SH-SY5Y (cell line): ENCODE measurements around the gene ATP1B1.

Source experiments
- GATA2 ChIP-seq: IDR thresholded peaks from 2 replicates; pipeline ENCODE4 v1.6.1; 2011; ENCODE audit warnings: mild to moderate bottlenecking, low read depth, low read length
- GATA3 ChIP-seq: IDR thresholded peaks from 2 replicates; pipeline ENCODE4 v1.6.1; 2011; ENCODE audit warnings: low read depth, mild to moderate bottlenecking, low read length, moderate library complexity

The ATP1B1 gene

GRCh38 chr1:169133801-169134502 is 27.5 kb downstream of the ATP1B1 start:
- TF ChIP-seq GATA3 (no peak), GATA2 (no peak)

GRCh38 chr1:169137357-169137756 is 30.9 kb downstream of the ATP1B1 start:
- TF ChIP-seq GATA3: no peak
- TF ChIP-seq GATA2: no peak

DNA sequence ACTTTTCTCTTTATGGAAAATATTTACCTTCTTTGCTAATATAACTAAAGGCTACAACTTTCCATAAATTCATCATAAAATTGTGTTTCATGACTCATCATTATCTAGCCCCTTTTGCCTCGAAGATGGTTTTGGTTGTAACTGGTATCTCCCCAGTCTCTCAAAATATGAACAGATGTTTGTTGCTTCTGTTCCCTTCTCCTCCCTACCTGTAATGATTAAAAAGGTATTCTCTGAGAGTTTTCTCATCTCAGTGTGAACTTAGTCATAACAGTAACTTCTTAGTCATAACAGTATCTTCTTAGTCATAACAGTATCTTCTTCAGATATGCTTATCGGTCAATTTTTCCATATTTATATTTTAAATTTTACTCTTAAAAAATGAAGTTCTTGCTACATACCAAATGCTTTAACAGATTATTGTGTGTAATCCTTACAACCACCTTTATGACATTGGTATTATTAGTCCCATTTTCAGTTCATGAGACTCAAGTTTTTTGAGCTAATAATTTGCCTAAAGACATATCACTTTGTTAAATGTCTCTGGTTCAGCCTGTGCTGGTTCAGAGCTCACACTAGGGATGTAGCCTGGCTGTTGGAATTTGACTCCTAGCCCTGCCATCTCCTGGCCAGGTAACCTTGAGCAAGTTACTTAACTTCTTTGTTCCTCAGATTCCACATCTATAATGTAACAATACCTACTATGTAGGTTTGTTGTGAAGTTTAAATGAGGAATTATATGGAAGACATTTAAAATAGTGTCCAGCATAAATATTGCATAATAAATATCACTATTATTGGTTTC is 32.6 kb downstream of the ATP1B1 start:
- no peak for TF ChIP-seq GATA2
- no peak for TF ChIP-seq GATA3

GRCh38 chr1:169141356-169141755 is 34.9 kb downstream of the ATP1B1 start:
- TF ChIP-seq GATA3 (no peak), GATA2 (no peak)

- no peak for TF ChIP-seq GATA2
- no peak for TF ChIP-seq GATA3
Observed at GRCh38 chr1:169142129-169142528, 35.6 kb downstream of the ATP1B1 start.

DNA sequence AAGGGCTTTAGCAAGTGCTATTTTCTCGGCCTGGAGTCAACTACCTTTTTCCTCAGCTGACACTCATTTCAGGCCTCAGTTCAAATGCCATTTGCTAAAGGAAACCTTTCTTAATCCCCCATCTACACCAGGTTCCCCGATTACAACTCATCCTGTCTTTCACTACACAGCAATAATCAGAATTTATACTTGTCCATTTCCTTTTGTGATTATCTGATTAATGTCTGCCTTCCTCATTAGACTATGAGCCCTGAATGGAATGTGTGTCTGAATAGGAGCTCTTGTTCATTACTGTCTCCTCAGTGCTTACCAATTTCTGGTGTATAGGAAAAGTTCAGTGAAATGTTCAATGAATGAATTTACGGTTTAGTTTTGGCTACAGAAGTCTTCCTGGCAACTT is 36.9 kb downstream of the ATP1B1 start:
- TF ChIP-seq GATA3 (no peak), GATA2 (no peak)

- no peak for TF ChIP-seq GATA2
- no peak for TF ChIP-seq GATA3
Observed at GRCh38 chr1:169143984-169144383, 37.5 kb downstream of the ATP1B1 start.

DNA sequence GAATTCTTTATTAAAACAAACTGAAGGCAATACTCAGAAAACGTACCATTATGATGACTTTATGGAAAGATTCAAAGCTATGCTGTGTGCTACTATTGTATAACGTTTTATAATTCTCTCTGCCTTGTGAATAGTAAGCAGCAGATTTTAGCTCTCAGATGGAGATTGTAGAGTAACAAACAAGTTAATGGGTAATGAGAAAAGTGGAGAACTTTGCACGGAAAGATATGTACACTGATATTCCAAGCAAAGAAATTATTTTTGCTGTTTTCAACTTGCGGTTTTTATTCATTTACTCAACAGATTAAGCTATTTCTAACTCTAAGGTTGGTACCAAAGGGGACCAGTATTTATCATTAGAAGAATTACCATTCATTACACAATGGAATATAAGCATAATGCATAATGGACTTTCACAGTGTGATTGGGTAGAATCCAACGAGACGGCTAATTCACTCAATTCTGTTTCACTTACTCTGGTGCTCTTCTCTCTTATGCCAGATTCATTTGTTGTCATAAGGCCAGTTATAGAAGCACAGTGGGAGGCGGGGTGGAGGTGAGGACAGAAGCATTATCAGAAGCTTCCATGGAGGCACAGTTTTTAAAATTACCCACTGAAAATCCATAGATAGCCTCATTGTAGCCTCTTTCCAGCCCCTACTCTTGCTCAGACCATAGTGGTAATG is 38.6 kb downstream of the ATP1B1 start:
- no peak for TF ChIP-seq GATA2
- TF ChIP-seq GATA3: no peak

DNA sequence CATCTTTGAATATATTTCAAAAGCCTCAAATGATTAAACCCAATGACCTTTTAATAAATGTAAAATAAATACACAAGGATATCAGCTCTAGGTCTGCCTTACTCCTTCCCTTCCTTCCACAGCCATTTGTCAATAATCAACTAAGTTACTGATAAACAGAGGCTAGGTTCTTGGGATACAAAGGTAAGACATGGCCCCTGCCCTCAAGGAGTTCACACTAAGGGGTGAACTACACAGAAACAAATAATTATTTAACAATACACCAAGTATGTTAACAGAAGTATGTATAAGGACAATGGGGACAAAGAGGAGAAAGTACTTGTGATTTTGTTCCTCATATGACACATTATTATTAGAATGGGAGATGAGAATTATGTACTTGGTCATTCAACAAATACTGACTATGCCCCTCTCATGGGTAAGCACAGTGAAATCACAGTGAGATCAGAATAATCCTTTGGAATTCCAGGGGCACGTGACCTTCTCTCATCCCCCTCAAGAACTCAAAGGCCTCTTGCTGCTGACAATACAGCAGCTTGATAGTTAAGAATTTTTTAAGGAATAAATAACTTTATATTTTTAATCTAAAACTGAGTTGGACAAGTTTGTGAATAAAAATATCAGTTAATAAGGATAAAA is 40.2 kb downstream of the ATP1B1 start:
- TF ChIP-seq GATA2: no peak
- no peak for TF ChIP-seq GATA3

DNA sequence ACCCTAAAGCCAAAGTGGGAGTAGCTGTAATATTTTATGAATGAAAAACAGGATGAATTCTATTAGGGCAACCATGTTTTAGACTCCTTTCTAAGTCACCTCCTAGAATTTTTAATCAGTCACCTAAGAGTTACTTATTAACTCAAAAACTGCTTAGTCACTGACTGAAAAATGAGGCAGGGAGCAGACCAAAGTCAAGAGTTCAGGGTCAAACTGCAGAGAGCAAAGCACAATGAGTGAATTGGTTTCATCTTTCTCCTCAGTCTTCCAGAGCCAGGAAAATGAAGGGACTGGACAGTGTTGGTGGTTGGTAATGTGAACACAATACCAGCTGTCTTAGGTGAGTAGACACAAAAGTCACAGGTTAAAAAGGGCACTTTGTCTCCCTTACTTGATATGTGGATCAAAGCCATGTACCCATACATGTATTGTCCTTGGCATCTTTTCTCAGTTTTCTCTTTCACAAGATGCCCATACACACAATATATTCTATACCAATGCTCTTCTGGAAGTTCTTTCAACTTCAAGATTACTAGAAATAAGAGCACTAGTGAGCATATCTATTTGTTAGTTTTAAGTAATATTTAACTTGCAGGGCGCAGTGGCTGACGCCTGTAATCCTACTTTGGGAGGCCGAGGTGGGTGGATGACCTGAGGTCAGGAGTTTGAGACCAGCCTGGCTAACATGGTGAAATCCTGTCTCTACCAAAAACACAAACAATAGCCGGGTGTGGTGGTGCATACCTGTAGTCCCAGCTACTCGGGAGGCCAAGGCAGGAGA is 42.2 kb downstream of the ATP1B1 start:
- TF ChIP-seq GATA2 (no peak), GATA3 (no peak)

DNA sequence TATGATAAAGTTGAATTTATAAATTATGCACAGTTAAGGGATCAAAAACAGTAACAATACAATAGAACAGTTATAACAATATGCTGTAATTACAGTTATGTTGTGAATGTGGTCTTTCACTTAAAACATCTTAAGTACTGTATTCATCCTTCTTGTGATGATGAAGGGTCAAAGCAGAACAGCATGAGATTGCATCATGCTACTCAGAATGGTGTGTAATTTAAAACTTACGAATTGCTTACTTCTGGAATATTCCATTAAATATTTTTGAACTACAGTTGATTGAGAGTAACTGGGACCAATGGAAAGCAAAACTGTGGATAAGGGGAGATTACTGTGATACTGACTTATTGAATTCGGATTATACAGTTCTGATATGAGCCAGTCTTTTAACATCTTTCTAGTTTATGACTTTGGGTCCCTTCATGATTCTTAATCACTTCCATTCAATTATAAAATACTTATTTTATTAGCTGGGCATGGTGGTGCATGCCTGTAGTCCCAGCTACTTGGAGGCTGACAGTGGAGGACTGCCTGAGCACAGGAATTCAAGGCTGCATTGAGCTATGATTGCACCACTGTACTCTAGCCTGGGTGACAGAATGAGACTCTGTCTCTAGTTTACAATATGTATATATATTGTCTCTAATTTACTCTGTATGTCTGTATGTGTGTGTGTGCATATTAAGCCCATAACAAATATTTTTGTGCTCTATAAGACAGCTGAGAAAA is 43.2 kb downstream of the ATP1B1 start:
- no peak for TF ChIP-seq GATA3
- TF ChIP-seq GATA2: no peak

- TF ChIP-seq GATA2 (no peak), GATA3 (no peak)
Observed at GRCh38 chr1:169150641-169151337, 44.3 kb downstream of the ATP1B1 start.

- TF ChIP-seq GATA2 (no peak), GATA3 (no peak)
Observed at GRCh38 chr1:169151338-169151837, 44.9 kb downstream of the ATP1B1 start.
